ENCODE measurements around the gene PEX14. TPM values are rescaled to one million over a fixed set of nuclear protein-coding genes. Genes with fewer than 3 reads are reported as not detected.

PEX14 gene
- total and polyA plus RNA-seq, 2 experiments from 2014 or later: 17.6 to 19.6 TPM

DNA sequence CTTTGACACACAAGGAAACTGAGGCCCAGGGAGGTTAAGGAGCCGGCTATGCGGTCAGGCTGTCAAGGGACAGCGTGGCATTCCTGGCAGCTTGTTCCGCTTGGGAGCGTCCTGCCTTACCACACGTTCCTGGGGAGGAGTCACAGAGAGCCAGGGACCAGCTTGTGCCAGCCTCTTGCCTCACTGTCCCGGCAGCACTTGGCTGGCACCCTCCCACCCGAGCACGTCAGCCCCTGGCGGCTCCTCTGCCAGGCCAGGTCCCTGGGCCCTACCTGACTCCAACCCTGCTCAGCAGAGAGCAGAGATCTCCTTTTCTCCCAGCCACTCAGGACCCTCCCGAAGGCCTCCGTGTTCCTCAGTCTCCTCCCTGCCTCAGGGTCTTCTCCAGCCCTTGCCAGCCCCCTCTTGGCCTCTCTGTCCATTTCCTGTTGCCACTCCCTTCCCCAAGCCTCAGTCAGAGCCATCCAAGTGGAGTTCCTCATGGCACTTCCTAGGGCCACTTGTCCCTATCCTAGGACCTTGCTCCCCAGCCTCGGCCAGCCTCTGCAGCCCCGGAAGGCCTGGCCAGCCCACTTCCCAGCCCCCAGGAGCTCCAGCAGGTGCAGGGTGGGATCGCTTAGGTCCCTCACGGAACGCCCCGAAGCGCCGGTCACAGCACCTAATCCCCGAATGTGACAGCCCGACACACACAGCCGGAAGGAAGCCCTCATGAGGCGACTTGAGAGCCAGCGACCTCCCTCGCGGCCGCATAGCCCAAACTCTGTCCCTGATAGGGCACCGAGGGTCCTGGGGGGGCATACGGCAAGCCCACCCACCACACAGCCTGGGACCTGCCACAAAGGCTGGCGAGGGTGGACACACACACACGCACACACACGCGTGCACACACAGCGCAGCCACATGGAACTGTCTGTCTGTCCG lies 191.4 kb downstream of the PEX14 start (continued):
- TF ChIP-seq, protein P1, sequence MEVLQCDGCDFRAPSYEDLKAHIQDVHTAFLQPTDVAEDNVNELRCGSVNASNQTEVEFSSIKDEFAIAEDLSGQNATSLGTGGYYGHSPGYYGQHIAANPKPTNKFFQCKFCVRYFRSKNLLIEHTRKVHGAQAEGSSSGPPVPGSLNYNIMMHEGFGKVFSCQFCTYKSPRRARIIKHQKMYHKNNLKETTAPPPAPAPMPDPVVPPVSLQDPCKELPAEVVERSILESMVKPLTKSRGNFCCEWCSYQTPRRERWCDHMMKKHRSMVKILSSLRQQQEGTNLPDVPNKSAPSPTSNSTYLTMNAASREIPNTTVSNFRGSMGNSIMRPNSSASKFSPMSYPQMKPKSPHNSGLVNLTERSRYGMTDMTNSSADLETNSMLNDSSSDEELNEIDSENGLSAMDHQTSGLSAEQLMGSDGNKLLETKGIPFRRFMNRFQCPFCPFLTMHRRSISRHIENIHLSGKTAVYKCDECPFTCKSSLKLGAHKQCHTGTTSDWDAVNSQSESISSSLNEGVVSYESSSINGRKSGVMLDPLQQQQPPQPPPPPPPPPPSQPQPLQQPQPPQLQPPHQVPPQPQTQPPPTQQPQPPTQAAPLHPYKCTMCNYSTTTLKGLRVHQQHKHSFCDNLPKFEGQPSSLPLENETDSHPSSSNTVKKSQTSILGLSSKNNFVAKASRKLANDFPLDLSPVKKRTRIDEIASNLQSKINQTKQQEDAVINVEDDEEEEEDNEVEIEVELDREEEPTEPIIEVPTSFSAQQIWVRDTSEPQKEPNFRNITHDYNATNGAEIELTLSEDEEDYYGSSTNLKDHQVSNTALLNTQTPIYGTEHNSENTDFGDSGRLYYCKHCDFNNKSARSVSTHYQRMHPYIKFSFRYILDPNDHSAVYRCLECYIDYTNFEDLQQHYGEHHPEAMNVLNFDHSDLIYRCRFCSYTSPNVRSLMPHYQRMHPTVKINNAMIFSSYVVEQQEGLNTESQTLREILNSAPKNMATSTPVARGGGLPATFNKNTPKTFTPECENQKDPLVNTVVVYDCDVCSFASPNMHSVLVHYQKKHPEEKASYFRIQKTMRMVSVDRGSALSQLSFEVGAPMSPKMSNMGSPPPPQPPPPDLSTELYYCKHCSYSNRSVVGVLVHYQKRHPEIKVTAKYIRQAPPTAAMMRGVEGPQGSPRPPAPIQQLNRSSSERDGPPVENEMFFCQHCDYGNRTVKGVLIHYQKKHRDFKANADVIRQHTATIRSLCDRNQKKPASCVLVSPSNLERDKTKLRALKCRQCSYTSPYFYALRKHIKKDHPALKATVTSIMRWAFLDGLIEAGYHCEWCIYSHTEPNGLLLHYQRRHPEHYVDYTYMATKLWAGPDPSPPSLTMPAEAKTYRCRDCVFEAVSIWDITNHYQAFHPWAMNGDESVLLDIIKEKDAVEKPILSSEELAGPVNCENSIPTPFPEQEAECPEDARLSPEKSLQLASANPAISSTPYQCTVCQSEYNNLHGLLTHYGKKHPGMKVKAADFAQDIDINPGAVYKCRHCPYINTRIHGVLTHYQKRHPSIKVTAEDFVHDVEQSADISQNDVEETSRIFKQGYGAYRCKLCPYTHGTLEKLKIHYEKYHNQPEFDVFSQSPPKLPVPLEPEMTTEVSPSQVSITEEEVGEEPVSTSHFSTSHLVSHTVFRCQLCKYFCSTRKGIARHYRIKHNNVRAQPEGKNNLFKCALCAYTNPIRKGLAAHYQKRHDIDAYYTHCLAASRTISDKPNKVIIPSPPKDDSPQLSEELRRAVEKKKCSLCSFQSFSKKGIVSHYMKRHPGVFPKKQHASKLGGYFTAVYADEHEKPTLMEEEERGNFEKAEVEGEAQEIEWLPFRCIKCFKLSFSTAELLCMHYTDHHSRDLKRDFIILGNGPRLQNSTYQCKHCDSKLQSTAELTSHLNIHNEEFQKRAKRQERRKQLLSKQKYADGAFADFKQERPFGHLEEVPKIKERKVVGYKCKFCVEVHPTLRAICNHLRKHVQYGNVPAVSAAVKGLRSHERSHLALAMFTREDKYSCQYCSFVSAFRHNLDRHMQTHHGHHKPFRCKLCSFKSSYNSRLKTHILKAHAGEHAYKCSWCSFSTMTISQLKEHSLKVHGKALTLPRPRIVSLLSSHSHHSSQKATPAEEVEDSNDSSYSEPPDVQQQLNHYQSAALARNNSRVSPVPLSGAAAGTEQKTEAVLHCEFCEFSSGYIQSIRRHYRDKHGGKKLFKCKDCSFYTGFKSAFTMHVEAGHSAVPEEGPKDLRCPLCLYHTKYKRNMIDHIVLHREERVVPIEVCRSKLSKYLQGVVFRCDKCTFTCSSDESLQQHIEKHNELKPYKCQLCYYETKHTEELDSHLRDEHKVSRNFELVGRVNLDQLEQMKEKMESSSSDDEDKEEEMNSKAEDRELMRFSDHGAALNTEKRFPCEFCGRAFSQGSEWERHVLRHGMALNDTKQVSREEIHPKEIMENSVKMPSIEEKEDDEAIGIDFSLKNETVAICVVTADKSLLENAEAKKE (CRISPR knock-in tag; IDR thresholded peaks at IDR 0.05): no peak
- TF ChIP-seq EZH2phosphoT487 (IDR thresholded peaks at IDR 0.05; ENCODE audit: unreplicated experiment): no peak
- TF ChIP-seq EZH2 (IDR thresholded peaks at IDR 0.05; ENCODE audit: low read depth, unreplicated experiment): no peak
- TF ChIP-seq CREB1 (CRISPR knock-in tag; IDR thresholded peaks at IDR 0.05; ENCODE audit: low read depth): no peak
- no peak for TF ChIP-seq POLR2AphosphoS5 (IDR thresholded peaks at IDR 0.05; ENCODE audit: low read depth)
- no peak for TF ChIP-seq NANOG (IDR thresholded peaks at IDR 0.05; ENCODE audit: borderline replicate concordance)
- TF ChIP-seq JUNB (IDR thresholded peaks at IDR 0.05; ENCODE audit: unreplicated experiment): no peak
- TF ChIP-seq, protein P2, sequence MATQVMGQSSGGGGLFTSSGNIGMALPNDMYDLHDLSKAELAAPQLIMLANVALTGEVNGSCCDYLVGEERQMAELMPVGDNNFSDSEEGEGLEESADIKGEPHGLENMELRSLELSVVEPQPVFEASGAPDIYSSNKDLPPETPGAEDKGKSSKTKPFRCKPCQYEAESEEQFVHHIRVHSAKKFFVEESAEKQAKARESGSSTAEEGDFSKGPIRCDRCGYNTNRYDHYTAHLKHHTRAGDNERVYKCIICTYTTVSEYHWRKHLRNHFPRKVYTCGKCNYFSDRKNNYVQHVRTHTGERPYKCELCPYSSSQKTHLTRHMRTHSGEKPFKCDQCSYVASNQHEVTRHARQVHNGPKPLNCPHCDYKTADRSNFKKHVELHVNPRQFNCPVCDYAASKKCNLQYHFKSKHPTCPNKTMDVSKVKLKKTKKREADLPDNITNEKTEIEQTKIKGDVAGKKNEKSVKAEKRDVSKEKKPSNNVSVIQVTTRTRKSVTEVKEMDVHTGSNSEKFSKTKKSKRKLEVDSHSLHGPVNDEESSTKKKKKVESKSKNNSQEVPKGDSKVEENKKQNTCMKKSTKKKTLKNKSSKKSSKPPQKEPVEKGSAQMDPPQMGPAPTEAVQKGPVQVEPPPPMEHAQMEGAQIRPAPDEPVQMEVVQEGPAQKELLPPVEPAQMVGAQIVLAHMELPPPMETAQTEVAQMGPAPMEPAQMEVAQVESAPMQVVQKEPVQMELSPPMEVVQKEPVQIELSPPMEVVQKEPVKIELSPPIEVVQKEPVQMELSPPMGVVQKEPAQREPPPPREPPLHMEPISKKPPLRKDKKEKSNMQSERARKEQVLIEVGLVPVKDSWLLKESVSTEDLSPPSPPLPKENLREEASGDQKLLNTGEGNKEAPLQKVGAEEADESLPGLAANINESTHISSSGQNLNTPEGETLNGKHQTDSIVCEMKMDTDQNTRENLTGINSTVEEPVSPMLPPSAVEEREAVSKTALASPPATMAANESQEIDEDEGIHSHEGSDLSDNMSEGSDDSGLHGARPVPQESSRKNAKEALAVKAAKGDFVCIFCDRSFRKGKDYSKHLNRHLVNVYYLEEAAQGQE (IDR thresholded peaks at IDR 0.05; ENCODE audit: unreplicated experiment): no peak
- no peak for TF ChIP-seq STAT1 (IDR thresholded peaks at IDR 0.05; ENCODE audit: unreplicated experiment)
- no peak for TF ChIP-seq ZNF114 (CRISPR knock-in tag; IDR thresholded peaks at IDR 0.05)
- TF ChIP-seq ZNF331 (CRISPR knock-in tag; IDR thresholded peaks at IDR 0.05; ENCODE audit: low read depth): no peak
- TF ChIP-seq, protein P3, sequence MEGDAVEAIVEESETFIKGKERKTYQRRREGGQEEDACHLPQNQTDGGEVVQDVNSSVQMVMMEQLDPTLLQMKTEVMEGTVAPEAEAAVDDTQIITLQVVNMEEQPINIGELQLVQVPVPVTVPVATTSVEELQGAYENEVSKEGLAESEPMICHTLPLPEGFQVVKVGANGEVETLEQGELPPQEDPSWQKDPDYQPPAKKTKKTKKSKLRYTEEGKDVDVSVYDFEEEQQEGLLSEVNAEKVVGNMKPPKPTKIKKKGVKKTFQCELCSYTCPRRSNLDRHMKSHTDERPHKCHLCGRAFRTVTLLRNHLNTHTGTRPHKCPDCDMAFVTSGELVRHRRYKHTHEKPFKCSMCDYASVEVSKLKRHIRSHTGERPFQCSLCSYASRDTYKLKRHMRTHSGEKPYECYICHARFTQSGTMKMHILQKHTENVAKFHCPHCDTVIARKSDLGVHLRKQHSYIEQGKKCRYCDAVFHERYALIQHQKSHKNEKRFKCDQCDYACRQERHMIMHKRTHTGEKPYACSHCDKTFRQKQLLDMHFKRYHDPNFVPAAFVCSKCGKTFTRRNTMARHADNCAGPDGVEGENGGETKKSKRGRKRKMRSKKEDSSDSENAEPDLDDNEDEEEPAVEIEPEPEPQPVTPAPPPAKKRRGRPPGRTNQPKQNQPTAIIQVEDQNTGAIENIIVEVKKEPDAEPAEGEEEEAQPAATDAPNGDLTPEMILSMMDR (conservative IDR thresholded peaks at IDR 0.05; ENCODE audit: low read depth in 2 of 2): no peak

Data from GM23338 (cell line).